Liver (tissue), 9 donors: Measurements from ENCODE around the gene SLC22A6. TPM values are rescaled to one million over a fixed set of nuclear protein-coding genes. Genes with fewer than 3 reads are reported as not detected.

Source experiments
- DNase-seq: peaks from one replicate; pipeline ENCODE4 v3.0.0-alpha.2; 2017; ENCODE audit warnings: low spot score
- H3K27ac ChIP-seq, 2 donors: one replicate each; pipeline ENCODE4 v1.7.0; 2013; ENCODE audit warnings: inconsistent platforms in 2 of 2, low read length in 2 of 2, control low read depth in 1 of 2, low read depth in 1 of 2, mild to moderate bottlenecking in 1 of 2
- H3K27me3 ChIP-seq, 4 donors: one replicate each; pipeline versions ENCODE4 v1.6.1 to v1.7.0; 2013; ENCODE audit warnings: low read length in 3 of 4, inconsistent platforms in 1 of 4, mild to moderate bottlenecking in 1 of 4, moderate library complexity in 1 of 4; ENCODE audit not compliant: control insufficient read depth in 4 of 4, insufficient read depth in 4 of 4
- H3K36me3 ChIP-seq, 4 donors: one replicate each; pipeline versions ENCODE4 v1.6.1 to v1.7.0; 2013; ENCODE audit warnings: low read length in 3 of 4, mild to moderate bottlenecking in 3 of 4, low read depth in 1 of 4, moderate library complexity in 1 of 4; ENCODE audit not compliant: control insufficient read depth in 4 of 4, insufficient read depth in 3 of 4
- H3K4me1 ChIP-seq, 4 donors: one replicate each; pipeline versions ENCODE4 v1.6.1 to v1.7.0; 2013; ENCODE audit warnings: low read length in 3 of 4, mild to moderate bottlenecking in 3 of 4, moderate library complexity in 1 of 4; ENCODE audit not compliant: control insufficient read depth in 4 of 4, insufficient read depth in 4 of 4
- H3K4me3 ChIP-seq, 3 donors: one replicate each; pipeline versions ENCODE4 v1.6.1 to v1.7.0; 2013; ENCODE audit warnings: low read length in 3 of 3, control low read depth in 1 of 3, low read depth in 1 of 3, mild to moderate bottlenecking in 1 of 3
- H3K9ac ChIP-seq, 2 donors: one replicate each; pipeline ENCODE4 v1.7.0; 2013; ENCODE audit warnings: low read length in 2 of 2, mild to moderate bottlenecking in 2 of 2, moderate library complexity in 2 of 2, control low read depth in 1 of 2, low read depth in 1 of 2
- H3K9me3 ChIP-seq, 4 donors: one replicate each; pipeline versions ENCODE4 v1.6.1 to v1.7.0; 2013; ENCODE audit warnings: low read length in 3 of 4; ENCODE audit not compliant: control insufficient read depth in 4 of 4
- CTCF ChIP-seq: fragments of 150-350 bp; IDR thresholded peaks from 2 replicates; pipeline ENCODE4 v1.5.1; 2017; ENCODE audit warnings: improper control_type of control experiment, low read depth, low read length; ENCODE audit not compliant: missing input control
- FOXA1 ChIP-seq: IDR thresholded peaks from 2 replicates; pipeline ENCODE4 v1.6.1; 2016; ENCODE audit warnings: antibody characterized with exemption
- FOXA2 ChIP-seq: IDR thresholded peaks from 2 replicates; pipeline ENCODE4 v1.6.1; 2016; ENCODE audit warnings: antibody characterized with exemption
- GABPA ChIP-seq, 2 donors: IDR thresholded peaks in 1 of 2; conservative IDR thresholded peaks in 1 of 2; 2 replicates each; pipeline ENCODE4 v1.6.1; 2016; ENCODE audit warnings: antibody characterized with exemption in 2 of 2, mild to moderate bottlenecking in 1 of 2, moderate library complexity in 1 of 2
- HNF4G ChIP-seq: IDR thresholded peaks from 2 replicates; pipeline ENCODE4 v1.6.1; 2016; ENCODE audit warnings: antibody characterized with exemption
- JUND ChIP-seq, 2 donors: IDR thresholded peaks; 2 replicates each; pipeline ENCODE4 v1.6.1; 2016; ENCODE audit warnings: antibody characterized with exemption in 2 of 2
- REST ChIP-seq: IDR thresholded peaks from 2 replicates; pipeline ENCODE4 v1.6.1; 2016; ENCODE audit warnings: antibody characterized with exemption, mild to moderate bottlenecking
- TAF1 ChIP-seq: conservative IDR thresholded peaks from 2 replicates; pipeline ENCODE4 v1.6.1; 2016; ENCODE audit warnings: antibody characterized with exemption, mild to moderate bottlenecking
- YY1 ChIP-seq: IDR thresholded peaks from 2 replicates; pipeline ENCODE4 v1.6.1; 2016; ENCODE audit warnings: antibody characterized with exemption, mild to moderate bottlenecking
- WGBS: extraction: QIAGEN DNeasy Blood & Tissue Kit; methylation state at CpG from one replicate; pipeline ENCODE4 v1.1.7; 2013; 5-methylcytosine and 5-hydroxymethylcytosine counted together
- polyA plus RNA-seq, 2 donors: library from polyadenylated mRNA; stranded (reverse) in 1 of 2; unstranded in 1 of 2; fragments of 200-250 nt in 1 of 2; fragments of >200 nt in 1 of 2; fragmentation: Nextera tagmentation in 1 of 2; extraction: Ambion mirVana in 1 of 2; gene quantifications; one replicate each; pipeline versions ENCODE4 v1.2.1 to v1.2.3, GENCODE V29; 2013 to 2015
- total RNA-seq, 2 donors: library from RNA; depleted of rRNA; stranded (reverse); fragments of >200 nt; gene quantifications; one replicate each; pipeline ENCODE4 v1.2.3, GENCODE V29; 2014
- TF ChIP-seq, protein P1 (sequence below): IDR thresholded peaks from 2 replicates; pipeline ENCODE4 v1.6.1; 2016; ENCODE audit warnings: antibody characterized with exemption
- TF ChIP-seq, protein P2 (sequence below): IDR thresholded peaks from 2 replicates; pipeline ENCODE4 v1.6.1; 2016; ENCODE audit warnings: antibody characterized with exemption
- donor health status: healthy.
- donor health status: healthy.
- donor health status: healthy.
- donor health status: healthy.
- donor health status: healthy.

SLC22A6 gene
- total and polyA plus RNA-seq, 4 donors, result not detected

DNA sequence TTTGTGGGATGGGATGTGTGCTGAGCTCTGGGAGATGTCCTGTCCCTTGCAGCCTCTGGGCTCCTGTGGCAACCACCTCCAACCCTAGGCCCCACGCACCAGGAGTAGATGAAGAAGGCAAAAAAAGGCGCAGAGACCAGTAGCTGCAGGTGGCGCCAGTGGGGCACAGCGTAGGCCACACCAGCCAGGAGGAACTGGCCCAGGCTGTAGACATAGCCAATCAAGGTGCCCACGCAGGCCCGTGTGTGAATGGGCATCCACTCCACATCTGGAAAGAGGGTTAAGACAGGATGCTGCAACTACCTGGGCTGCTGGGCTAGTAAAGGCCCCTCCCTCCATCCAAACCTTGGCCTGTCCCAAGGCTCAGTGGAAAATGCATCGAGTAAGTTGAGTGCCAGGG is 3.0 kb downstream of the SLC22A6 start:
- no peak for TF ChIP-seq REST
- TF ChIP-seq FOXA2, result no peak
- DNase-seq, result no peak
- 88% methylated on average over 7 of the region's 7 CpGs for WGBS

GRCh38 chr11:62980133-62980760 is 4.5 kb downstream of the SLC22A6 start:
- Histone ChIP-seq H3K27me3 (no peaks in the 10 kb centered on the region), H3K36me3 (no peaks in the 10 kb centered on the region), H3K9ac (no peak overlapping the region), H3K4me1 (no peaks in the 10 kb centered on the region), H3K27ac (no peak overlapping the region), H3K4me3 (no peak overlapping the region), H3K9me3 (no peaks in the 10 kb centered on the region)
- TF ChIP-seq REST, result peak; percentile 95
- no peak for TF ChIP-seq CTCF
- DNase-seq, result no peak
- 40% methylated on average over 1 of the region's 1 CpG for WGBS

More for the DNA sequence above, 3.0 kb downstream of the SLC22A6 start:
- no peaks in the 10 kb centered on the region for H3K36me3 ChIP-seq
- H3K4me3 ChIP-seq, result no peak overlapping the region
- H3K27ac ChIP-seq, result no peak overlapping the region
- no peaks in the 10 kb centered on the region for H3K9me3 ChIP-seq
- no peaks in the 10 kb centered on the region for H3K4me1 ChIP-seq
- no peak overlapping the region for H3K9ac ChIP-seq
- H3K27me3 ChIP-seq, result no peaks in the 10 kb centered on the region

DNA sequence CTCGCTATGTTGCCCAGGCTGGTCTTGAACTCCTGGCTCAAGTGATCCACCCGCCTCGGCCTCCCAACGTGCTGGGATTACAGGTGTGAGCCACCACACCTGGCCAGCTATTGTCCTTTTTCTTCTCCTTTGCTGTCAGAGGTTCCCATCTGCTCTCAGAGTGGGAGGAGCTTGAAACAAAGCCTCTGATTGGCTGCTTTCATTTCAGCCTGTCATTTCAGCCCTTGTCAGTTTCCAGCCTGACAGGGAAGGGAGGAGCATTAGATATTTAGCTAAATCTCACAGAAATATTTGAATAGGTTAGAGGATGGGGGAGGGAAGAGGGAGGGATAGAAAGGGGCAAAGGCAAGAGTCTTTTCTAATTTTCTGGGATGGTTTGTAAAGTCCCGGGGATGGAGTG is 8.7 kb downstream of the SLC22A6 start:
- Histone ChIP-seq H3K27me3 (no peaks in the 10 kb centered on the region), H3K9me3 (no peaks in the 10 kb centered on the region), H3K27ac (no peak overlapping the region), H3K9ac (no peak overlapping the region), H3K4me1 (no peaks in the 10 kb centered on the region), H3K36me3 (no peaks in the 10 kb centered on the region), H3K4me3 (no peak overlapping the region)
- 77% methylated on average over 5 of the region's 5 CpGs for WGBS
- no peak for DNase-seq
- TF ChIP-seq JUND (IDR thresholded peaks at IDR 0.05) (no peak), FOXA1 (no peak), HNF4G (no peak), TAF1 (no peak), YY1 (no peak), GABPA (IDR thresholded peaks at IDR 0.05 in 1 of 2, conservative IDR thresholded peaks at IDR 0.05 in 1 of 2) (no peak), REST (no peak), FOXA2 (no peak)
- TF ChIP-seq, protein P1, sequence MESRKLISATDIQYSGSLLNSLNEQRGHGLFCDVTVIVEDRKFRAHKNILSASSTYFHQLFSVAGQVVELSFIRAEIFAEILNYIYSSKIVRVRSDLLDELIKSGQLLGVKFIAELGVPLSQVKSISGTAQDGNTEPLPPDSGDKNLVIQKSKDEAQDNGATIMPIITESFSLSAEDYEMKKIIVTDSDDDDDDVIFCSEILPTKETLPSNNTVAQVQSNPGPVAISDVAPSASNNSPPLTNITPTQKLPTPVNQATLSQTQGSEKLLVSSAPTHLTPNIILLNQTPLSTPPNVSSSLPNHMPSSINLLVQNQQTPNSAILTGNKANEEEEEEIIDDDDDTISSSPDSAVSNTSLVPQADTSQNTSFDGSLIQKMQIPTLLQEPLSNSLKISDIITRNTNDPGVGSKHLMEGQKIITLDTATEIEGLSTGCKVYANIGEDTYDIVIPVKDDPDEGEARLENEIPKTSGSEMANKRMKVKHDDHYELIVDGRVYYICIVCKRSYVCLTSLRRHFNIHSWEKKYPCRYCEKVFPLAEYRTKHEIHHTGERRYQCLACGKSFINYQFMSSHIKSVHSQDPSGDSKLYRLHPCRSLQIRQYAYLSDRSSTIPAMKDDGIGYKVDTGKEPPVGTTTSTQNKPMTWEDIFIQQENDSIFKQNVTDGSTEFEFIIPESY, result no peak
- TF ChIP-seq, protein P2, sequence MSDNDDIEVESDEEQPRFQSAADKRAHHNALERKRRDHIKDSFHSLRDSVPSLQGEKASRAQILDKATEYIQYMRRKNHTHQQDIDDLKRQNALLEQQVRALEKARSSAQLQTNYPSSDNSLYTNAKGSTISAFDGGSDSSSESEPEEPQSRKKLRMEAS, result no peak
